ENCODE measurements around the gene ICE2. TPM values are rescaled to one million over a fixed set of nuclear protein-coding genes. Genes with fewer than 3 reads are reported as not detected.

The ICE2 gene
- total RNA-seq: 10 to 100 TPM; 14.4 to 21.2 (median 17.5) TPM

GRCh38 chr15:60478566-60479360 is at the start of gene ICE2:
TSS of gene ICE2 (minus strand) at chr15:60479142. CDS start at chr15:60477977, 1,165 bp downstream.
- intact Hi-C loops (cut with DNase I; ENCODE audit: low total_unique reads): no loop called here
- 0% methylated on average over 41 to 42 of the region's 57 CpGs for WGBS, 2 donors
- TF ChIP-seq CTCF (IDR thresholded peaks at IDR 0.05): no peak
- TF ChIP-seq POLR2A (IDR thresholded peaks at IDR 0.05): peak in 1 of 2 donors; percentile 47
- DNase-seq (ENCODE audit: low spot score in 2 of 2): peak; percentile 96 to 99
- peak within 1 kb of the TSS; percentile 70 for H3K4me3 ChIP-seq (ENCODE audit: low read depth, poor library complexity, severe bottlenecking)

- no peak overlapping the region for H3K4me3 ChIP-seq (ENCODE audit: low read depth, poor library complexity, severe bottlenecking)
- intact Hi-C loops (cut with DNase I; ENCODE audit: low total_unique reads): no loop called here
- no peak for DNase-seq (ENCODE audit: low spot score in 2 of 2)
- TF ChIP-seq CTCF (IDR thresholded peaks at IDR 0.05) (no peak), POLR2A (IDR thresholded peaks at IDR 0.05) (no peak)
- WGBS, 2 donors: 84 to 89% methylated on average over 1 of the region's 1 CpG
Measured at GRCh38 chr15:60528530-60528929, 49.6 kb upstream of the ICE2 start.

GRCh38 chr15:60527456-60527855 is 48.5 kb upstream of the ICE2 start:
- intact Hi-C loops (cut with DNase I; ENCODE audit: low total_unique reads): no loop called here
- H3K4me3 ChIP-seq (ENCODE audit: low read depth, poor library complexity, severe bottlenecking): no peak overlapping the region
- TF ChIP-seq CTCF (IDR thresholded peaks at IDR 0.05) (no peak), POLR2A (IDR thresholded peaks at IDR 0.05) (no peak)
- DNase-seq (ENCODE audit: low spot score in 2 of 2): no peak
- WGBS, 2 donors: 57 to 63% methylated on average over 4 of the region's 4 CpGs

GRCh38 chr15:60526127-60526616 is 47.2 kb upstream of the ICE2 start:
- H3K4me3 ChIP-seq (ENCODE audit: low read depth, poor library complexity, severe bottlenecking): no peak overlapping the region
- peak; percentile 49 to 85 for DNase-seq (ENCODE audit: low spot score in 2 of 2)
- WGBS, 2 donors: 40 to 53% methylated on average over 10 of the region's 10 CpGs
- intact Hi-C loops (cut with DNase I; ENCODE audit: low total_unique reads): no loop called here
- TF ChIP-seq POLR2A (IDR thresholded peaks at IDR 0.05): no peak
- no peak for TF ChIP-seq CTCF (IDR thresholded peaks at IDR 0.05)

GRCh38 chr15:60525341-60526039 is 46.5 kb upstream of the ICE2 start:
- TF ChIP-seq CTCF (IDR thresholded peaks at IDR 0.05) (no peak), POLR2A (IDR thresholded peaks at IDR 0.05) (no peak)
- DNase-seq (ENCODE audit: low spot score in 2 of 2): no peak
- 36 to 46% methylated on average over 4 of the region's 4 CpGs for WGBS, 2 donors
- intact Hi-C loops (cut with DNase I; ENCODE audit: low total_unique reads): no loop called here
- H3K4me3 ChIP-seq (ENCODE audit: low read depth, poor library complexity, severe bottlenecking): no peak overlapping the region

All from lower leg skin (tissue), 4 donors.